K562 (cell line): ENCODE data around the gene GPSM3. TPM values are rescaled to one million over a fixed set of nuclear protein-coding genes. Genes with fewer than 3 reads are reported as not detected.
A peak's percentile ranks its signal among the peaks of the same experiment; 100 is the strongest.

ENCODE experiments used
- CBX3 ChIP-seq, 2 experiments: IDR thresholded peaks; 1 replicate in 1 of 2; 2 replicates in 1 of 2; pipeline ENCODE4 v1.6.1; 2012; ENCODE audit warnings: inconsistent platforms in 2 of 2, low read length in 2 of 2, borderline replicate concordance in 1 of 2, control low read depth in 1 of 2
- CREB1 ChIP-seq, 2 experiments: sonication (generic) in 1 of 2; formaldehyde crosslinking in 1 of 2; IDR thresholded peaks; 2 replicates each; pipeline versions ENCODE4 v1.6.1 to v1.8.0; 2012 to 2022; ENCODE audit warnings: inconsistent platforms in 1 of 2, mild to moderate bottlenecking in 1 of 2, missing genetic modification reagents in 1 of 2, moderate library complexity in 1 of 2
- DMBX1 ChIP-seq: fragments of 250-450 bp; sonication (Bioruptor Pico); IDR thresholded peaks from 2 replicates; pipeline ENCODE4 v1.8.0; 2022; ENCODE audit warnings: inconsistent platforms, mild to moderate bottlenecking, moderate library complexity, borderline replicate concordance
- FOSL1 ChIP-seq: fragments of 200-800 bp; sonication (Bioruptor generic); conservative IDR thresholded peaks from 2 replicates; pipeline ENCODE4 v1.6.1; 2016; ENCODE audit warnings: missing genetic modification characterization, missing compliant biosample characterization
- FOXP1 ChIP-seq: sonication (generic); formaldehyde crosslinking; IDR thresholded peaks from 2 replicates; pipeline ENCODE4 v1.8.0; 2022; ENCODE audit warnings: mild to moderate bottlenecking, missing genetic modification reagents
- HNRNPH1 ChIP-seq: fragments of 200-400 bp; formaldehyde crosslinking; optimal IDR thresholded peaks from 2 replicates; pipeline ENCODE3; 2017; ENCODE audit warnings: low read depth, mild to moderate bottlenecking, low read length, moderate library complexity
- HOXB6 ChIP-seq: fragments of 250-450 bp; sonication (Bioruptor Pico); IDR thresholded peaks from 2 replicates; pipeline ENCODE4 v1.5.1; 2022; ENCODE audit warnings: mild to moderate bottlenecking, borderline replicate concordance
- KDM2B ChIP-seq: fragments of 250-450 bp; sonication (Bioruptor Pico); IDR thresholded peaks from 2 replicates; pipeline ENCODE4 v1.8.0; 2021; ENCODE audit warnings: mild to moderate bottlenecking, moderate library complexity
- KDM4B ChIP-seq, 2 experiments: fragments of 450-650 bp in 1 of 2; sonication (generic) in 1 of 2; IDR thresholded peaks; 2 replicates each; pipeline ENCODE4 v1.6.1; 2016 to 2017; ENCODE audit warnings: borderline replicate concordance in 2 of 2, antibody characterized with exemption in 1 of 2, low read depth in 1 of 2, mild to moderate bottlenecking in 1 of 2
- KDM5B ChIP-seq: fragments of 200-600 bp; sonication (generic); IDR thresholded peaks from 2 replicates; pipeline ENCODE4 v1.6.1; 2012; ENCODE audit warnings: low read depth, mild to moderate bottlenecking, moderate library complexity, low read length, control low read depth, inconsistent platforms; ENCODE audit not compliant: insufficient replicate concordance
- NCOA2 ChIP-seq, 2 experiments: fragments of 450-650 bp; IDR thresholded peaks; 2 replicates each; pipeline ENCODE4 v1.6.1; 2018; ENCODE audit warnings: mild to moderate bottlenecking in 2 of 2, moderate library complexity in 1 of 2; ENCODE audit not compliant: partially characterized antibody in 2 of 2
- NCOA4 ChIP-seq: fragments of 450-650 bp; IDR thresholded peaks from 2 replicates; pipeline ENCODE4 v1.6.1; 2018; ENCODE audit warnings: mild to moderate bottlenecking; ENCODE audit not compliant: partially characterized antibody
- NCOR1 ChIP-seq: fragments of 450-650 bp; IDR thresholded peaks from 2 replicates; pipeline ENCODE4 v1.6.1; 2016; ENCODE audit warnings: mild to moderate bottlenecking, moderate library complexity
- NRF1 ChIP-seq, 2 experiments: fragments of 450-650 bp; IDR thresholded peaks in 1 of 2; conservative IDR thresholded peaks in 1 of 2; 2 replicates each; pipeline ENCODE4 v1.6.1; 2014; ENCODE audit warnings: mild to moderate bottlenecking in 2 of 2
- RAD51 ChIP-seq: fragments of 450-650 bp; IDR thresholded peaks from 2 replicates; pipeline ENCODE4 v1.7.1; 2016; ENCODE audit warnings: low read depth, mild to moderate bottlenecking, borderline replicate concordance
- STAG1 ChIP-seq: sonication (generic); formaldehyde crosslinking; IDR thresholded peaks from 2 replicates; pipeline ENCODE4 v1.5.0; 2020; ENCODE audit warnings: missing genetic modification reagents, borderline replicate concordance
- TAF9B ChIP-seq: fragments of 450-650 bp; IDR thresholded peaks from 2 replicates; pipeline ENCODE4 v1.6.1; 2018; ENCODE audit warnings: mild to moderate bottlenecking; ENCODE audit not compliant: partially characterized antibody
- TBP ChIP-seq: optimal IDR thresholded peaks from 2 replicates; pipeline ENCODE3; 2011; ENCODE audit warnings: low read depth, low read length, improper control_type of control experiment
- ZNF384 ChIP-seq: IDR thresholded peaks from 2 replicates; pipeline ENCODE4 v1.6.1; 2012; ENCODE audit warnings: low read depth, low read length, improper control_type of control experiment
- ZNF696 ChIP-seq: fragments of 250-450 bp; sonication (Bioruptor Pico); conservative IDR thresholded peaks from 2 replicates; pipeline ENCODE4 v1.4.0; 2020; ENCODE audit warnings: mild to moderate bottlenecking, moderate library complexity
- polyA plus RNA-seq, 8 experiments: library from polyadenylated mRNA; depleted of rRNA in 4 of 8; stranded (reverse) in 5 of 8; unstranded in 3 of 8; fragments of >200 nt; fragmentation: Nextera tagmentation in 2 of 8; fragmentation: Illumina TruSeq in 1 of 8; extraction: Ambion mirVana in 2 of 8; extraction: Trizol in 1 of 8; gene quantifications; 2 replicates each; pipeline versions ENCODE4 v1.2.1 to v1.2.3, GENCODE V29; 2011 to 2014; ENCODE audit warnings: inconsistent platforms in 1 of 8, missing spikeins in 1 of 8
- total RNA-seq, 7 experiments: library from RNA; depleted of rRNA in 6 of 7; stranded (reverse); fragments of >200 nt in 6 of 7; fragmentation: Illumina TruSeq in 2 of 7; extraction: Trizol in 2 of 7; gene quantifications; 2 replicates each; pipeline versions ENCODE4 v1.2.1 to v1.2.3, GENCODE V29; 2011 to 2021; ENCODE audit warnings: low replicate concordance in 1 of 7
- TF ChIP-seq, protein P1 (sequence below): fragments of 200-800 bp; sonication (Bioruptor generic); IDR thresholded peaks from 2 replicates; pipeline ENCODE4 v1.6.1; 2017; ENCODE audit warnings: missing genetic modification characterization, missing compliant biosample characterization
- TF ChIP-seq, protein P2 (sequence below), 2 experiments: fragments of 450-650 bp; IDR thresholded peaks; 2 replicates each; pipeline ENCODE4 v1.6.1; 2018; ENCODE audit warnings: mild to moderate bottlenecking in 2 of 2, low read depth in 1 of 2; ENCODE audit not compliant: partially characterized antibody in 2 of 2

Gene GPSM3
- total and polyA plus RNA-seq, 9 of the 15 experiments (the other 6 are each of a cell fraction or from before 2014, with no cell fraction given), result 5.3 to 42.6 (median 24.4) TPM

DNA sequence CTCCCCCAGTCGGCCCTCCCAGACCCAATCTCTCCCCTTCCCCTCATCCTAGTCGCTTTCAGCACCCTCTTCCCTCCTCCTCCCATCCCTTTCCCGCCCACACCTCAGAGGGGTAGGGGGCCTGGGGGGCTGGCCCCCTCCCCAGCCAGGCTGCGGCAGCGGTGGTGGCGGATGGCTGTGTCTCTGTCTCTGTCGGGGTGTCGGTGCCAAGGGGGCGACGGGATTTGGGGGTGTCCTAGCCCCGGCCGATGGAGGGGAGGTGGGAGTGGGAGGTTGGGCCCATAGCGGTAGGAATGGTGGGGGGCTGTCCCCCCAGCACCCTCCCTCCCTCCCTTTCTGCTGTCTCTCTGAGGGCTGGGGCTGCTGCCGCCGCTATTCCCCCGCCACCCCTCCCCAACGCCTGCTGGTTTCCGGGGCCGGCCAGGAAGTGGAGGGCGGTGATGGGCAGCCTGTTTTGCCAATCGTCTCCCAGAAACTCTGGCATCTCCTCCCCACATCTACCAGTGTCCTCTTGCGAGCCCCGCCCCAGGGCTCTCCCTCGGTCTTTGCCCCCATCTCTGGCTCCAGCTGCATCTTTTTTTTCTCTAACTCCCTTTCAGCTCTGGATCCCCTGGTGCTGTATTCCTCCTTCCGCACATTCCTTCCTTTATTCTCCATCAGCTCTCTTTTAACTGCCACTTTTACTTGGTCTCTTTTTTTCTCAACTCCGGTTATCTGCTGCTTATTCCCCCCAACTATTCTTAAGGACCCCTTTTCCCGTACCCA, 16.6 kb downstream of the GPSM3 start, which contains the start of gene AGPAT1 (continued):
- TF ChIP-seq FOSL1 (tag) (no peak), KDM5B (peak; percentile 27), HOXB6 (CRISPR knock-in tag) (no peak), NCOA2 (IDR thresholded peaks at IDR 0.05; ENCODE audit: partially characterized antibody in 2 of 2) (no peak), FOXP1 (CRISPR knock-in tag) (peak; percentile 40; the same call in 1 of the 2 replicates), ZNF696 (CRISPR knock-in tag) (no peak), RAD51 (no peak), DMBX1 (CRISPR knock-in tag) (no peak; the same call in 1 of the 2 replicates), TBP (peak; percentile 32), KDM2B (CRISPR knock-in tag) (no peak), STAG1 (CRISPR knock-in tag) (0 out of 2 replicates have a peak, but pooled peaks have one; percentile 29), TAF9B (peak; percentile 7), ZNF384 (peak; percentile 62; the same call in 1 of the 2 replicates), NRF1 (conservative IDR thresholded peaks at IDR 0.05 in 1 of 2, IDR thresholded peaks at IDR 0.05 in 1 of 2) (peak in 1 of 2 experiments; percentile 22; a peak in 1 of 4 replicates), CBX3 (IDR thresholded peaks at IDR 0.05; ENCODE audit: borderline replicate concordance in 1 of 2, low read length in 2 of 2) (no peak), KDM4B (IDR thresholded peaks at IDR 0.05; ENCODE audit: borderline replicate concordance in 2 of 2, low read depth in 1 of 2) (peak in 1 of 2 experiments; percentile 99; a peak in 2 of 4 replicates), NCOR1 (no peak), NCOA4 (peak; percentile 73), CREB1 (IDR thresholded peaks at IDR 0.05) (0 out of 2 replicates have a peak, but pooled peaks have one; percentile 40), CREB1 (CRISPR knock-in tag; IDR thresholded peaks at IDR 0.05) (no peak; the same call in 1 of the 2 replicates), HNRNPH1 (no peak)
- TF ChIP-seq, protein P1, sequence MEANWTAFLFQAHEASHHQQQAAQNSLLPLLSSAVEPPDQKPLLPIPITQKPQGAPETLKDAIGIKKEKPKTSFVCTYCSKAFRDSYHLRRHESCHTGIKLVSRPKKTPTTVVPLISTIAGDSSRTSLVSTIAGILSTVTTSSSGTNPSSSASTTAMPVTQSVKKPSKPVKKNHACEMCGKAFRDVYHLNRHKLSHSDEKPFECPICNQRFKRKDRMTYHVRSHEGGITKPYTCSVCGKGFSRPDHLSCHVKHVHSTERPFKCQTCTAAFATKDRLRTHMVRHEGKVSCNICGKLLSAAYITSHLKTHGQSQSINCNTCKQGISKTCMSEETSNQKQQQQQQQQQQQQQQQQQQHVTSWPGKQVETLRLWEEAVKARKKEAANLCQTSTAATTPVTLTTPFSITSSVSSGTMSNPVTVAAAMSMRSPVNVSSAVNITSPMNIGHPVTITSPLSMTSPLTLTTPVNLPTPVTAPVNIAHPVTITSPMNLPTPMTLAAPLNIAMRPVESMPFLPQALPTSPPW, result peak; percentile 100
- TF ChIP-seq, protein P2, sequence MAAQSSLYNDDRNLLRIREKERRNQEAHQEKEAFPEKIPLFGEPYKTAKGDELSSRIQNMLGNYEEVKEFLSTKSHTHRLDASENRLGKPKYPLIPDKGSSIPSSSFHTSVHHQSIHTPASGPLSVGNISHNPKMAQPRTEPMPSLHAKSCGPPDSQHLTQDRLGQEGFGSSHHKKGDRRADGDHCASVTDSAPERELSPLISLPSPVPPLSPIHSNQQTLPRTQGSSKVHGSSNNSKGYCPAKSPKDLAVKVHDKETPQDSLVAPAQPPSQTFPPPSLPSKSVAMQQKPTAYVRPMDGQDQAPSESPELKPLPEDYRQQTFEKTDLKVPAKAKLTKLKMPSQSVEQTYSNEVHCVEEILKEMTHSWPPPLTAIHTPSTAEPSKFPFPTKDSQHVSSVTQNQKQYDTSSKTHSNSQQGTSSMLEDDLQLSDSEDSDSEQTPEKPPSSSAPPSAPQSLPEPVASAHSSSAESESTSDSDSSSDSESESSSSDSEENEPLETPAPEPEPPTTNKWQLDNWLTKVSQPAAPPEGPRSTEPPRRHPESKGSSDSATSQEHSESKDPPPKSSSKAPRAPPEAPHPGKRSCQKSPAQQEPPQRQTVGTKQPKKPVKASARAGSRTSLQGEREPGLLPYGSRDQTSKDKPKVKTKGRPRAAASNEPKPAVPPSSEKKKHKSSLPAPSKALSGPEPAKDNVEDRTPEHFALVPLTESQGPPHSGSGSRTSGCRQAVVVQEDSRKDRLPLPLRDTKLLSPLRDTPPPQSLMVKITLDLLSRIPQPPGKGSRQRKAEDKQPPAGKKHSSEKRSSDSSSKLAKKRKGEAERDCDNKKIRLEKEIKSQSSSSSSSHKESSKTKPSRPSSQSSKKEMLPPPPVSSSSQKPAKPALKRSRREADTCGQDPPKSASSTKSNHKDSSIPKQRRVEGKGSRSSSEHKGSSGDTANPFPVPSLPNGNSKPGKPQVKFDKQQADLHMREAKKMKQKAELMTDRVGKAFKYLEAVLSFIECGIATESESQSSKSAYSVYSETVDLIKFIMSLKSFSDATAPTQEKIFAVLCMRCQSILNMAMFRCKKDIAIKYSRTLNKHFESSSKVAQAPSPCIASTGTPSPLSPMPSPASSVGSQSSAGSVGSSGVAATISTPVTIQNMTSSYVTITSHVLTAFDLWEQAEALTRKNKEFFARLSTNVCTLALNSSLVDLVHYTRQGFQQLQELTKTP (IDR thresholded peaks at IDR 0.05; ENCODE audit: low read depth in 1 of 2, partially characterized antibody in 2 of 2), result peak; percentile 41 to 55
